HEK293T (cell line): Measurements from ENCODE around the gene LHPP.
A peak's percentile ranks its signal among the peaks of the same experiment; 100 is the strongest.

ENCODE experiments used
- CTCF ChIA-PET: fragments of 350-600 bp; formaldehyde crosslinking; extraction: SDS; loops from one replicate; lab custom pipeline; 2021; ENCODE audit warnings: antibody characterized with exemption, inconsistent platforms; lab: Yijun Ruan, JAX
- POLR2A ChIA-PET: fragments of 350-600 bp; formaldehyde crosslinking; extraction: SDS; loops from one replicate; lab custom pipeline; 2020; ENCODE audit warnings: antibody characterized with exemption, inconsistent platforms; lab: Yijun Ruan, JAX
- DNase-seq: peaks from one replicate; pipeline ENCODE4 v3.0.0; 2012; ENCODE audit warnings: mixed read lengths; ENCODE audit errors: extremely low spot score
- ARNT ChIP-seq: fragments of 450-650 bp; IDR thresholded peaks from 2 replicates; pipeline ENCODE4 v1.6.1; 2017; ENCODE audit warnings: mild to moderate bottlenecking
- BHLHE40 ChIP-seq: fragments of 450-650 bp; IDR thresholded peaks from 2 replicates; pipeline ENCODE4 v1.6.1; 2016; ENCODE audit warnings: mild to moderate bottlenecking, moderate library complexity, borderline replicate concordance
- CTBP1 ChIP-seq: fragments of 450-650 bp; IDR thresholded peaks from 2 replicates; pipeline ENCODE4 v1.6.1; 2016; ENCODE audit warnings: borderline replicate concordance
- ELF4 ChIP-seq: fragments of 450-650 bp; IDR thresholded peaks from 2 replicates; pipeline ENCODE4 v1.6.1; 2017; ENCODE audit warnings: antibody characterized with exemption
- FOXA1 ChIP-seq: fragments of 450-650 bp; IDR thresholded peaks from 2 replicates; pipeline ENCODE4 v1.6.1; 2016; ENCODE audit warnings: mild to moderate bottlenecking
- FOXK2 ChIP-seq: fragments of 450-650 bp; IDR thresholded peaks from 2 replicates; pipeline ENCODE4 v1.6.1; 2016; ENCODE audit warnings: mild to moderate bottlenecking
- FOXM1 ChIP-seq: fragments of 450-650 bp; IDR thresholded peaks from 2 replicates; pipeline ENCODE4 v1.6.1; 2017; ENCODE audit warnings: mild to moderate bottlenecking, borderline replicate concordance
- HDGF ChIP-seq: fragments of 450-650 bp; IDR thresholded peaks from 2 replicates; pipeline ENCODE4 v1.6.1; 2017; ENCODE audit warnings: antibody characterized with exemption, borderline replicate concordance
- L3MBTL2 ChIP-seq: fragments of 450-650 bp; conservative IDR thresholded peaks from 2 replicates; pipeline ENCODE4 v1.6.1; 2016; ENCODE audit warnings: mild to moderate bottlenecking
- LEF1 ChIP-seq: fragments of 450-650 bp; IDR thresholded peaks from 2 replicates; pipeline ENCODE4 v1.6.1; 2017; ENCODE audit warnings: mild to moderate bottlenecking, borderline replicate concordance
- NFRKB ChIP-seq: fragments of 450-650 bp; IDR thresholded peaks from 2 replicates; pipeline ENCODE4 v1.6.1; 2016; ENCODE audit warnings: mild to moderate bottlenecking, moderate library complexity
- SP1 ChIP-seq: fragments of 450-650 bp; IDR thresholded peaks from 2 replicates; pipeline ENCODE4 v1.6.1; 2017
- SUZ12 ChIP-seq: fragments of 450-650 bp; IDR thresholded peaks from 2 replicates; pipeline ENCODE4 v1.6.1; 2016; ENCODE audit warnings: mild to moderate bottlenecking
- TARDBP ChIP-seq: fragments of 450-650 bp; IDR thresholded peaks from 2 replicates; pipeline ENCODE4 v1.6.1; 2016
- ZNF384 ChIP-seq: fragments of 450-650 bp; IDR thresholded peaks from 2 replicates; pipeline ENCODE4 v1.6.1; 2016
- TF ChIP-seq, protein P1 (sequence below): fragments of 450-650 bp; IDR thresholded peaks from 2 replicates; pipeline ENCODE4 v1.6.1; 2016

Gene LHPP, protein sequence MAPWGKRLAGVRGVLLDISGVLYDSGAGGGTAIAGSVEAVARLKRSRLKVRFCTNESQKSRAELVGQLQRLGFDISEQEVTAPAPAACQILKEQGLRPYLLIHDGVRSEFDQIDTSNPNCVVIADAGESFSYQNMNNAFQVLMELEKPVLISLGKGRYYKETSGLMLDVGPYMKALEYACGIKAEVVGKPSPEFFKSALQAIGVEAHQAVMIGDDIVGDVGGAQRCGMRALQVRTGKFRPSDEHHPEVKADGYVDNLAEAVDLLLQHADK

DNA sequence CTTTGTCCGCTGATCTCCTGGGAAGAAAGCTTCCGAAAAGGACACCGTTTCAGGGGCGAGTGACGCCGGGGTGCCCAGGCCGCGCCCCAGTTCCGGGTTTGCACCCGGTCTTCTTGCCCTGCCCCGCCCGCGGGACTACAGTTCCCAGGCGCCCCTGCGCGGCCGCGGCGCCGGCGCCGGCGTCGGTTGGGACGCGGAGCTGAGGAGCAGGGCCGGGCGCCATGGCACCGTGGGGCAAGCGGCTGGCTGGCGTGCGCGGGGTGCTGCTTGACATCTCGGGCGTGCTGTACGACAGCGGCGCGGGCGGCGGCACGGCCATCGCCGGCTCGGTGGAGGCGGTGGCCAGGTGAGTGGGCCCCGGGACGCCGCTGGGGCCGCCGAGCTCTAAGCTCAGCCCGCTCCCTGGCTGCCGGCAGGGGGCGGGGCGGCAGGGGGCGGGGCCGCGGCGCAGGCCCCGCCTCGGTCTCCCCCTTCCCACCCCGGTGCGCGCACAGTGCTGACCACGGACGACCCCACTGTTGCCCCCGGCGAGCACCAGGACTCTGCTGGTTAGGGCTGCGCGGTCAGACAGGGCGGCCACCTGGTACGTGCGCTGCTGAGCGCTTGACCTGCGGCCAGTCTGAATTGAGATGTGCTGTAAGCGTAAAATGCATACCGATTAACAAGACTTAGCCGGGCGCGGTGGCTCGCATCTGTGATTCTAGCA lies at the start of gene LHPP:
TSS of gene LHPP (plus strand) at position 182 of the 706 bp plus-strand sequence. CDS start at position 222, 40 bp downstream.
- ChIA-PET POLR2A (interaction anchor here (0.7 to 1.7 kb wide), 9 partner anchors 9 to 166 kb away, joined by 3 to 6 read pairs (median 4); partner anchors contain the start of genes NKX1-2 and OAT), CTCF (no interaction called here)
- DNase-seq: peak; percentile 89
- TF ChIP-seq BHLHE40 (no peak), LEF1 (peak; percentile 82; the same call in 1 of the 2 replicates), CTBP1 (no peak), ELF4 (peak; percentile 89)
- TF ChIP-seq, protein P1, sequence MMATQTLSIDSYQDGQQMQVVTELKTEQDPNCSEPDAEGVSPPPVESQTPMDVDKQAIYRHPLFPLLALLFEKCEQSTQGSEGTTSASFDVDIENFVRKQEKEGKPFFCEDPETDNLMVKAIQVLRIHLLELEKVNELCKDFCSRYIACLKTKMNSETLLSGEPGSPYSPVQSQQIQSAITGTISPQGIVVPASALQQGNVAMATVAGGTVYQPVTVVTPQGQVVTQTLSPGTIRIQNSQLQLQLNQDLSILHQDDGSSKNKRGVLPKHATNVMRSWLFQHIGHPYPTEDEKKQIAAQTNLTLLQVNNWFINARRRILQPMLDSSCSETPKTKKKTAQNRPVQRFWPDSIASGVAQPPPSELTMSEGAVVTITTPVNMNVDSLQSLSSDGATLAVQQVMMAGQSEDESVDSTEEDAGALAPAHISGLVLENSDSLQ: no peak

DNA sequence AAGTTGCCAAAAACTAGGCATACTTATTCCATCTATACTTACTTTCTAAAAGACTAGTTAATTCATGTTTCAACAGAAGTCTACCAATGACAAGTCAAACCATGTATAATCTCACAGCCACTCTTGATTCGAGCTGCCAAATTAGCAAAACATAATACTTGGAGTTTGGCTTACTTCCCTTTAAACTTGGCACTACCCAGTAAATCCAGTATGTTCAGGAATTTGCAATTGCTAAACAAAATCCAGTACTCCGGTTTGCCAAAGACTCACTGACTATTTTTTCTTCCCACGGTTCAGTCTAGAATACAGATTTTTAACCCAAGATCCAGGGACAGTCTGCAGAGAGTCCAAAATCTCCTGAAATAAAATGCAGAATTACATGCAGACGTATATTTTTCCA lies 47.5 kb upstream of the LHPP start:
- ChIA-PET CTCF (no interaction called here), POLR2A (no interaction called here)
- no peak for DNase-seq
- TF ChIP-seq NFRKB (no peak), FOXM1 (no peak), HDGF (no peak), L3MBTL2 (no peak), BHLHE40 (no peak), ZNF384 (no peak), SP1 (no peak), FOXA1 (no peak), CTBP1 (no peak), SUZ12 (no peak), FOXK2 (no peak), ARNT (no peak), LEF1 (no peak), ELF4 (no peak), TARDBP (no peak)
- TF ChIP-seq, protein P1: no peak

DNA sequence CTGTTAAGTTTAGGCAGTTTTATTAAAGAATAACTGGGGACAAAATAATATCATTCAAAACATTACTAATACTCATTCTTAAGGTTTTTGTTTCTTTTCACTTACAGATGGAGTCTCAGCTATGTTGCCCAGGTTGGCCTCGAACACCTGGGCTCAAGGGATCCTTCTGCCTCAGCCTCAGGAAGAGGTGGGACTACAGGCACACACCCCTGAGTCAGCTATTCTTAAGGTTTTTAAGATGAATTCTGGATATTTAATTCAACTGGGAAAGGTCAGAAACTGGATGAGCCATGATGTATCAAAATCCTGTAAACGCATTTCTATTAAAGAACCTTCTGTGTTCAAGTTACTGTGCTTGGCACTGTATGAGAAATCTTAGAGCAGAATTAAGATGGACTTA lies 46.4 kb upstream of the LHPP start:
- no peak for DNase-seq
- ChIA-PET CTCF (interaction anchor here (1.5 kb wide), 1 partner anchor 12 kb away, joined by 4 read pairs; no protein-coding TSS in a partner anchor), POLR2A (no interaction called here)
- TF ChIP-seq, protein P1: no peak
- TF ChIP-seq ZNF384: no peak
- no peak for TF ChIP-seq ELF4
- TF ChIP-seq CTBP1: no peak
- no peak for TF ChIP-seq NFRKB
- no peak for TF ChIP-seq BHLHE40
- TF ChIP-seq L3MBTL2: no peak
- no peak for TF ChIP-seq SP1
- no peak for TF ChIP-seq HDGF
- no peak for TF ChIP-seq LEF1
- no peak for TF ChIP-seq FOXK2
- no peak for TF ChIP-seq ARNT
- no peak for TF ChIP-seq TARDBP
- no peak for TF ChIP-seq FOXA1
- TF ChIP-seq SUZ12: no peak
- no peak for TF ChIP-seq FOXM1

DNA sequence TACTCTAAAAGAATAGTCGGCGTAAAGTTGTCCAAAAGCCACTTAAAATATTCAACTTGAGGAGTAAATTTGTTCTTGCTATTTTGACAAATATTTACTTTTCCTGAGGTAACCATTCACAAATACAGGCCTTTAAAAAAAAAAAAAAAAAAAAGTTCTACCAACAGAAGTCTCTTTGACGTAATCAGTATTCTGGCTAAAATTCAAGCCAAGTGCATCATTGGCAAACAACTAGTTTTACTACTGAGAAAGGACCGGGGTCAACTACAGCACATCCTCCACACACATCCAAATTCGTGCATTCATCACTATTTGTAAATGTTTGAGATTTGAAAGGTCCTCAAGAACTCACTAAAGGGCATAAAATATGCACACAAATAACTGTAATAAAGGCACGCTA lies 44.9 kb upstream of the LHPP start:
- no peak for DNase-seq
- TF ChIP-seq ZNF384 (peak; percentile 45; the same call in 1 of the 2 replicates), ELF4 (no peak)
- TF ChIP-seq, protein P1: no peak
- ChIA-PET POLR2A (no interaction called here), CTCF (interaction anchor here (1.0 kb wide), 1 partner anchor 28 kb away, joined by 4 read pairs; no protein-coding TSS in a partner anchor)

DNA sequence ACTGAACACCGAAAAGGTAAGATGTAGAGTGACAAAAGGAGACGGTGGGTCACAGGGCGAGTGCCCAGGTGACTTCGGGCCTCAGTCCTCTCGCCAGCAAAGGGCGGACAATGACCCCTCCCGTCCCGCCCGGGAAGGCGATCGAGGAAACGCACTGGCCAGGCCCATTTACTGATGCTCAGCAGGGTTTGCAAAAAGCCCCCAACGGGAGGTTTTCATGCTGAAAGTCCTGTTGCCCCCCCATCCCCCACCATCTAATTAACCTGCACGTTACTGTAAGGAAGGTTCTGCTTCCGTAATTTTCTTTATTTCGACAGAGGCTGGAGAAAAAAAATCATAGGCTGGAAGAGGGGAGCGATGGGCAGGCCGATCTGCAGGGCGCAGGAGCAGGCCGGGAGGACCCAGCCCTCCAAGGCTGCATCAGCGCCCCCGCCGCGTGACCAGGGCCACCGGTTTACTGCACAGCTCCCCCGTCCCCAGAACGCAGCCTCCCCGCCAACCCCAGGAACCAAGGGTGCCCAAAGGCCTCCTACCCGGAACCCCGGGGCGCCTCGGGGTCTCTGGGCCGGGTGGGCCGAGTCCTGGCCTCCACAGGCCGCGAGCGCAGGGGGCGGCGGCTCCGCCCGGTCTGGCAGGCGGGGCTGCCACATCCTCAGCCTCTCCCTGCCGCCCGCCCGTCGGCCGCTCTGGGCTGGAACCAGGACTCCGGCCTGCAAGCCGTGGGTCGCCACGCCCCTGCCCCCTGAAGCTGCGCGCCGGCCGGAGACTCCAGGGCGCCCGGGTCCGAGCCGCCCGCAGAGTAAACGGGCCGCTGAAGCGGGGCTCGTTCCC lies 43.5 kb upstream of the LHPP start:
- DNase-seq: peak; percentile 69
- TF ChIP-seq, protein P1: no peak
- no peak for TF ChIP-seq HDGF
- TF ChIP-seq LEF1: no peak
- TF ChIP-seq SP1: no peak
- no peak for TF ChIP-seq ZNF384
- no peak for TF ChIP-seq FOXM1
- TF ChIP-seq CTBP1: no peak
- TF ChIP-seq TARDBP: no peak
- TF ChIP-seq ARNT: no peak
- TF ChIP-seq SUZ12: no peak
- TF ChIP-seq NFRKB: no peak
- TF ChIP-seq BHLHE40: no peak
- TF ChIP-seq FOXA1: no peak
- no peak for TF ChIP-seq L3MBTL2
- TF ChIP-seq ELF4: no peak
- TF ChIP-seq FOXK2: no peak
- CTCF ChIA-PET: interaction anchor here (1.0 kb wide), 1 partner anchor 29 kb away, joined by 4 read pairs; no protein-coding TSS in a partner anchor
- POLR2A ChIA-PET: interaction anchor here (0.6 to 1.9 kb wide), 12 partner anchors 9 to 423 kb away, joined by 3 to 7 read pairs (median 4); partner anchors contain the start of genes LHPP and NKX1-2
